ENCODE results near the gene ZPR1. TPM values are rescaled to one million over a fixed set of nuclear protein-coding genes. Genes with fewer than 3 reads are reported as not detected.

ZPR1 gene
- total RNA-seq, 5 donors from 2014 or later (not counting 1 experiment from before 2014, with no cell fraction given): 57.8 to 113 (median 62.2) TPM

GRCh38 chr11:116724813-116725212 lies 63.0 kb downstream of the ZPR1 start:
- H3K27ac Mint-ChIP-seq: no peak overlapping the region
- 75% methylated on average over 2 of the region's 6 CpGs for WGBS (ENCODE audit: insufficient coverage)
- CTCF ChIA-PET: no interaction called here

More at GRCh38 chr11:116724813-116725212, 63.0 kb downstream of the ZPR1 start:
- Histone ChIP-seq H3K4me3 (ENCODE audit: control insufficient read depth in 1 of 2, extremely low read depth in 1 of 2, low read length in 1 of 2) (no peak overlapping the region), H3K9me3 (no peaks in the 10 kb centered on the region), H3K36me3 (ENCODE audit: control insufficient read depth in 2 of 2, extremely low read depth in 1 of 2, insufficient read depth in 1 of 2, low read length in 1 of 2) (no peaks in the 10 kb centered on the region), H3K4me1 (ENCODE audit: control insufficient read depth in 1 of 2, extremely low read depth in 1 of 2, insufficient read depth in 2 of 2, low read length in 2 of 2) (no peaks in the 10 kb centered on the region), H3K27me3 (replicated peaks in 1 of 2; ENCODE audit: control insufficient read depth in 2 of 2, extremely low read depth in 1 of 2, insufficient read depth in 2 of 2, low read length in 1 of 2) (peaks cover 0 to 35% of the 10 kb centered on the region in 2 experiments), H3K27ac (ENCODE audit: low read length) (no peak overlapping the region)
- ATAC-seq (replicated peaks in 1 of 4) (no peak), DNase-seq (no peak)
- Mint-ChIP-seq H3K27me3 (peaks cover 14 to 17% of the 10 kb centered on the region in 2 donors), H3K9me3 (no peaks in the 10 kb centered on the region), H3K4me3 (no peak overlapping the region), H3K36me3 (no peaks in the 10 kb centered on the region), H3K4me1 (no peaks in the 10 kb centered on the region)
- POLR2A ChIA-PET: no interaction called here

Other genes starting within 250 kb of the ZPR1 start
- gene BUD13, start 15.0 kb downstream of the ZPR1 start, total RNA-seq: 10 to 100 TPM in 4 of 5 donors, 1 to 10 TPM in 1; 9.8 to 23.0 (median 20.5) TPM
- gene APOA5, start 3.9 kb upstream of the ZPR1 start, total RNA-seq: under 1 TPM in 2 of 5 donors, not detected in 3; 0.19 to 0.85 TPM
- not detected for gene APOA4, start 35.3 kb upstream of the ZPR1 start, total RNA-seq
- gene APOC3, start 41.9 kb upstream of the ZPR1 start, total RNA-seq: 1 to 10 TPM in 3 of 5 donors, not detected in 2; 3.3 to 4.1 (median 3.7) TPM
- gene APOA1, start 49.6 kb upstream of the ZPR1 start, total RNA-seq: 1 to 10 TPM in 4 of 5 donors, not detected in 1; 1.1 to 5.4 (median 4.2) TPM